Measurements from ENCODE around the gene ADAM23. TPM values are rescaled to one million over a fixed set of nuclear protein-coding genes. Genes with fewer than 3 reads are reported as not detected.

ADAM23 gene
- total and polyA plus RNA-seq, 3 experiments from 2014 or later, result 0.55 to 0.98 TPM; not detected in 1

GRCh38 chr2:206535260-206535986 lies 92.1 kb downstream of the ADAM23 start:
- Histone ChIP-seq H3K27ac (ENCODE audit: low read depth, low read length) (no peak overlapping the region), H3K36me3 (ENCODE audit: insufficient read depth, low read length) (no peaks in the 10 kb centered on the region), H3K9me3 (ENCODE audit: low read length) (no peaks in the 10 kb centered on the region), H3K4me3 (ENCODE audit: low read length) (no peak overlapping the region), H3K27me3 (ENCODE audit: insufficient read depth, low read length, poor library complexity, severe bottlenecking) (no peaks in the 10 kb centered on the region), H3K4me1 (ENCODE audit: insufficient read depth, low read length) (peaks cover 4% of the 10 kb centered on the region)
- Mint-ChIP-seq H3K4me1 (peaks cover 8 to 14% (median 11%) of the 10 kb centered on the region in 3 donors), H3K36me3 (no peaks in the 10 kb centered on the region), H3K27ac (no peak overlapping the region), H3K4me3 (no peak overlapping the region), H3K9me3 (peaks cover 0 to 3% (median 0%) of the 10 kb centered on the region in 5 donors), H3K27me3 (peaks cover 8 to 15% of the 10 kb centered on the region in 2 donors)
- DNase-seq, result no peak
- CTCF ChIA-PET, result no interaction called here
- POLR2A ChIA-PET, result no interaction called here

DNA sequence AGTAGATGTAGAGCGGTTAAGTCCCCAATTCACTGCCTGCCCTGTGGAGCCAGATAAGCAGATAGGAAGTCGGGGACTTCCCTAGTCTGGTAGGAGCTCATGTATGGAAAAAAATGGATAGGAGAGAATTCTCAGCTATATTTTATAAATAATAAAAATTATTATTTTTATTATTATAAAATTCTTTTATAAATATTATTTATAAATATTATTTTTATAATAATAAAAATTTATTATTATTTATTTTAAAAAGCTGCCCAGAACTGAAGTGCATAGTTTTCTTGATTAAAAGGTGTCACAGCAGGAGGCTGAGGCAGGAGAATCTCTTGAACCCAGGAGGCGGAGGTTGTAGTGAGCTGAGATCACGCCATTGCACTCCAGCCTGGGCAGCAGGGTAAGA lies 97.4 kb downstream of the ADAM23 start:
- no peaks in the 10 kb centered on the region for H3K27me3 ChIP-seq (ENCODE audit: insufficient read depth, low read length, poor library complexity, severe bottlenecking)
- no peak overlapping the region for H3K27ac ChIP-seq (ENCODE audit: low read depth, low read length)
- H3K9me3 Mint-ChIP-seq, result no peaks in the 10 kb centered on the region
- peaks cover 0 to 3% (median 0%) of the 10 kb centered on the region in 3 donors for H3K36me3 Mint-ChIP-seq
- H3K4me1 Mint-ChIP-seq, result peaks cover 0 to 15% (median 10%) of the 10 kb centered on the region in 3 donors
- ChIA-PET POLR2A (no interaction called here), CTCF (interaction anchor here (1.0 kb wide), 1 partner anchor 17 kb away, joined by 3 read pairs; no protein-coding TSS in a partner anchor)
- H3K27me3 Mint-ChIP-seq, result peaks cover 6 to 12% of the 10 kb centered on the region in 2 donors
- H3K4me3 Mint-ChIP-seq, result no peak overlapping the region
- H3K4me1 ChIP-seq (ENCODE audit: insufficient read depth, low read length), result no peaks in the 10 kb centered on the region
- no peak overlapping the region for H3K27ac Mint-ChIP-seq
- DNase-seq, result no peak
- no peaks in the 10 kb centered on the region for H3K9me3 ChIP-seq (ENCODE audit: low read length)
- H3K4me3 ChIP-seq (ENCODE audit: low read length), result no peak overlapping the region
- no peaks in the 10 kb centered on the region for H3K36me3 ChIP-seq (ENCODE audit: insufficient read depth, low read length)

DNA sequence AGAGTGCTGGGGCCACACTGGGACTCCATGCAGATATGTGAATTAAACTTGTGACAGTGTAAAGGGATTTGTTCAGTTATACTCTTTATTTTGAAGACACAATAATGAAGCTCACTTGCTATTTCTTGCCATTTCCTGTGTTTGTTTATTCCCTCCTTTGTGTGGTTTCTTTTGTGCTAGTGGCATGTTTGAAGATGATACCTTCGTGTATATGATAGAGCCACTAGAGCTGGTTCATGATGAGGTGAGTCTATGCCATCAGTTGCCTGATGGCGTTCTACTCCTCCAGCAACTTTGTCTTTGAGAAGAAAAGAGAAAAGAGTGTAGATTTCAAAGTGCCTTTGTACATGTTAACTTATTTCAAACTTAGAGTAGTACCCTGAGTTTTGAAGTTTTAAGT lies 99.7 kb downstream of the ADAM23 start:
- POLR2A ChIA-PET, result no interaction called here
- CTCF ChIA-PET, result no interaction called here
- Mint-ChIP-seq H3K36me3 (peaks cover 0 to 3% (median 0%) of the 10 kb centered on the region in 3 donors), H3K27me3 (peaks cover 0 to 8% of the 10 kb centered on the region in 2 donors), H3K9me3 (no peaks in the 10 kb centered on the region), H3K27ac (peak overlapping the region in 1 of 8 donors; percentile 22), H3K4me3 (no peak overlapping the region), H3K4me1 (peaks cover 0 to 10% (median 10%) of the 10 kb centered on the region in 3 donors)
- Histone ChIP-seq H3K9me3 (ENCODE audit: low read length) (no peaks in the 10 kb centered on the region), H3K27me3 (ENCODE audit: insufficient read depth, low read length, poor library complexity, severe bottlenecking) (no peaks in the 10 kb centered on the region), H3K4me3 (ENCODE audit: low read length) (no peak overlapping the region), H3K36me3 (ENCODE audit: insufficient read depth, low read length) (no peaks in the 10 kb centered on the region), H3K4me1 (ENCODE audit: insufficient read depth, low read length) (no peaks in the 10 kb centered on the region), H3K27ac (ENCODE audit: low read depth, low read length) (no peak overlapping the region)
- DNase-seq, result no peak

DNA sequence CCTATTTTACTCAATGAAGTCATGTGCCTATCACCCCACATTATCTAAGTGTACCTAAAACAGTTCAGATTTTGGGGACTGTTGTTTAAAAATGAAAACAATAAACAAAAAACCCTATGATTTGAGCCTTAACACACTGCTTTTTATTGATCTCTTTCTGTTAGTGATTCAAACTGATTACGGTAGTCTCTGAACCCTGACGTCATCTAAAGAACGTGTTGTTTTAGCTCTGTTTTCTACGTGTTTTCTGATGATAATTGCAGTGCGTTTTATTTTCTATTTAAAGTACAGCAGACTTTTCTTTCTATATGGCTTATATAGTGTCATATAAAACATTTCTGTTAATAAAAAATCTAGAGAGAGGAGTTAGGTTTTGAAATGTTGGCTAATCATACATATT lies 105.1 kb downstream of the ADAM23 start:
- DNase-seq, result no peak
- ChIA-PET POLR2A (no interaction called here), CTCF (no interaction called here)
- H3K9me3 Mint-ChIP-seq, result no peaks in the 10 kb centered on the region
- Histone ChIP-seq H3K27ac (ENCODE audit: low read depth, low read length) (no peak overlapping the region), H3K4me3 (ENCODE audit: low read length) (no peak overlapping the region), H3K27me3 (ENCODE audit: insufficient read depth, low read length, poor library complexity, severe bottlenecking) (no peaks in the 10 kb centered on the region), H3K9me3 (ENCODE audit: low read length) (no peaks in the 10 kb centered on the region), H3K36me3 (ENCODE audit: insufficient read depth, low read length) (no peaks in the 10 kb centered on the region), H3K4me1 (ENCODE audit: insufficient read depth, low read length) (no peaks in the 10 kb centered on the region)
- peaks cover 0 to 3% of the 10 kb centered on the region in 2 donors for H3K27me3 Mint-ChIP-seq
- peaks cover 0 to 3% (median 0%) of the 10 kb centered on the region in 3 donors for H3K36me3 Mint-ChIP-seq
- peaks cover 0 to 4% (median 0%) of the 10 kb centered on the region in 3 donors for H3K4me1 Mint-ChIP-seq
- H3K27ac Mint-ChIP-seq, result no peak overlapping the region
- no peak overlapping the region for H3K4me3 Mint-ChIP-seq

DNA sequence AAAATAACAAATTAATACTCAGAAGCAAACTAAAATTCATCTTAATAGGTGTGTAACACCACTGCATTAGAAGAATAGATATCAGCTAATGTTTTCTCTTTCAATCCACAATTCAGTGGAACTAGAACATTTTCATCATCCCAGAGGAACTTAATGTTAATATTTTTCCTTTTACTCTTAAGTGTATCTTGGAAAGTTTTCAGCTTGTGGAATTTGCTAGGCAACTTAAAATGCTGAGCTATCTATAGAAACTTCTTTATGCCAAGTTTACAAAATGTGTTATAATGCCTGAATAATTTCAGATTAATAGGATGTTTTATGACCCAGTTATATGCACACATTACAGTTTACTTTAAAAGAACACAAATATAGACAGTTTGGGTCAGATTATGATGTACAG lies 112.4 kb downstream of the ADAM23 start:
- H3K4me3 Mint-ChIP-seq, result no peak overlapping the region
- DNase-seq, result no peak
- Histone ChIP-seq H3K4me1 (ENCODE audit: insufficient read depth, low read length) (no peaks in the 10 kb centered on the region), H3K27ac (ENCODE audit: low read depth, low read length) (no peak overlapping the region), H3K36me3 (ENCODE audit: insufficient read depth, low read length) (no peaks in the 10 kb centered on the region), H3K27me3 (ENCODE audit: insufficient read depth, low read length, poor library complexity, severe bottlenecking) (no peaks in the 10 kb centered on the region), H3K4me3 (ENCODE audit: low read length) (no peak overlapping the region), H3K9me3 (ENCODE audit: low read length) (no peaks in the 10 kb centered on the region)
- ChIA-PET POLR2A (no interaction called here), CTCF (no interaction called here)
- no peak overlapping the region for H3K27ac Mint-ChIP-seq
- H3K4me1 Mint-ChIP-seq, result peaks cover 3 to 19% (median 17%) of the 10 kb centered on the region in 3 donors
- H3K27me3 Mint-ChIP-seq, result peaks cover 4 to 8% of the 10 kb centered on the region in 2 donors
- no peaks in the 10 kb centered on the region for H3K9me3 Mint-ChIP-seq
- H3K36me3 Mint-ChIP-seq, result no peaks in the 10 kb centered on the region

DNA sequence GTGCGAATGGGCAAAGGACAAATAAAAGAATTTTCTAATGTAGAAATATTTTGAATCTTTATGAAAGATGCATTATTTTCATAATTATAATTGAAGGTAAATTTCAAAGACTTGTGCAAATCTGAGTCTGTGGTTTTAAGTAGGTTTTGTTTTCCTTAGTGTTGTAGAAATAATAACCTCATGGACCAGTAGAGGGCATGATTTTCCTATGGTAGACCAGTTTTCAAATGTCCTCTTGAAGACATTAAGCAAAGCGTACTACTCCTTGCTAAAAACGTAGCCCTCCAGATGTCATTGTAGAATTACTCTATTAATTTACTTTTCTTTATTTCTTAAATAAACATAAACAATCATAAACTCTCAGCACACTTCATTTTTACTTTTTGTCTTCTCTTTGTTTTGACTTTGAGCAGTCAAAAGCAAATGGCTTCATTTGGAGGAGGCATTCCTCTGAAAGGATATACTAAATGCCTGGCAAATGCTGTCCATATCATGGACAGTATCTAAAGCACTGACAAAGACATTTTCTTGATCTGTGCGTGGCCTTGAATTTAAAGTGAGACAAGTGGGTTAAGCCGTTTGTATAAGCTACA lies 113.1 kb downstream of the ADAM23 start:
- H3K36me3 Mint-ChIP-seq, result no peaks in the 10 kb centered on the region
- Histone ChIP-seq H3K9me3 (ENCODE audit: low read length) (no peaks in the 10 kb centered on the region), H3K36me3 (ENCODE audit: insufficient read depth, low read length) (no peaks in the 10 kb centered on the region), H3K4me1 (ENCODE audit: insufficient read depth, low read length) (no peaks in the 10 kb centered on the region), H3K4me3 (ENCODE audit: low read length) (no peak overlapping the region), H3K27ac (ENCODE audit: low read depth, low read length) (no peak overlapping the region), H3K27me3 (ENCODE audit: insufficient read depth, low read length, poor library complexity, severe bottlenecking) (no peaks in the 10 kb centered on the region)
- ChIA-PET CTCF (interaction anchor here (1.0 kb wide), 1 partner anchor 12 kb away, joined by 3 read pairs; no protein-coding TSS in a partner anchor), POLR2A (no interaction called here)
- peaks cover 3 to 19% (median 17%) of the 10 kb centered on the region in 3 donors for H3K4me1 Mint-ChIP-seq
- DNase-seq, result peak in 1 of 5 donors; percentile 6
- H3K27me3 Mint-ChIP-seq, result peaks cover 5 to 8% of the 10 kb centered on the region in 2 donors
- no peaks in the 10 kb centered on the region for H3K9me3 Mint-ChIP-seq
- no peak overlapping the region for H3K4me3 Mint-ChIP-seq
- no peak overlapping the region for H3K27ac Mint-ChIP-seq

DNA sequence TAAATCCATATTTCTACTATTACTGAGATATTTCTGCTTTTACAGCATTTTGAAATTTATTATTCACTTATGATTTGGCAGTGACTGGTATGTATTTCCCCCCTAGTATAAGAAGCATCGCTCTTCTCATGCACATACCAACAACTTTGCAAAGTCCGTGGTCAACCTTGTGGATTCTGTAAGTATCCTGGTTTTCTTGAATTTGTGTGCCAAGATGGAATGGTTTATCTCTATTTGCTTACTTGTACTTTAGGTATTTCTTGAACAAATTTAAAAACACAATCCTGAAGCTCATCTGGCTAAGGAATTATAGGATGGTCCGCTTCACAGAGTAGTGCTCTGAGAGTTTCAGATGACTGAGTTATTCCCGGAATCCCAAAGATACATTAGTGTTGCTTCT lies 114.0 kb downstream of the ADAM23 start:
- H3K27ac ChIP-seq (ENCODE audit: low read depth, low read length), result no peak overlapping the region
- POLR2A ChIA-PET, result no interaction called here
- no peaks in the 10 kb centered on the region for H3K27me3 ChIP-seq (ENCODE audit: insufficient read depth, low read length, poor library complexity, severe bottlenecking)
- H3K9me3 ChIP-seq (ENCODE audit: low read length), result no peaks in the 10 kb centered on the region
- H3K27me3 Mint-ChIP-seq, result peaks cover 5 to 8% of the 10 kb centered on the region in 2 donors
- H3K9me3 Mint-ChIP-seq, result no peaks in the 10 kb centered on the region
- H3K4me3 Mint-ChIP-seq, result no peak overlapping the region
- CTCF ChIA-PET, result interaction anchor here (1.0 to 1.1 kb wide), 2 partner anchors 11 to 17 kb away, joined by 3 read pairs; no protein-coding TSS in a partner anchor
- peaks cover 3 to 19% (median 17%) of the 10 kb centered on the region in 3 donors for H3K4me1 Mint-ChIP-seq
- no peaks in the 10 kb centered on the region for H3K36me3 ChIP-seq (ENCODE audit: insufficient read depth, low read length)
- H3K36me3 Mint-ChIP-seq, result no peaks in the 10 kb centered on the region
- DNase-seq, result no peak
- H3K4me1 ChIP-seq (ENCODE audit: insufficient read depth, low read length), result no peaks in the 10 kb centered on the region
- no peak overlapping the region for H3K4me3 ChIP-seq (ENCODE audit: low read length)
- H3K27ac Mint-ChIP-seq, result no peak overlapping the region

- H3K4me3 ChIP-seq (ENCODE audit: low read length), result no peak overlapping the region
- ChIA-PET POLR2A (interaction anchor here (0.6 kb wide), 1 partner anchor 475 kb away, joined by 4 read pairs; no protein-coding TSS in a partner anchor), CTCF (interaction anchor here (1.2 to 1.5 kb wide), 2 partner anchors 55 to 399 kb away, joined by 3 read pairs; partner anchors contain the start of genes EEF1B2 and NDUFS1)
- no peaks in the 10 kb centered on the region for H3K27me3 ChIP-seq (ENCODE audit: insufficient read depth, low read length, poor library complexity, severe bottlenecking)
- Mint-ChIP-seq H3K9me3 (no peaks in the 10 kb centered on the region), H3K27me3 (peaks cover 2 to 8% of the 10 kb centered on the region in 2 donors), H3K27ac (no peak overlapping the region), H3K4me3 (peak overlapping the region in 1 of 7 donors; percentile 12), H3K36me3 (no peaks in the 10 kb centered on the region), H3K4me1 (peaks cover 3 to 19% (median 17%) of the 10 kb centered on the region in 3 donors)
- DNase-seq, result no peak
- H3K4me1 ChIP-seq (ENCODE audit: insufficient read depth, low read length), result no peaks in the 10 kb centered on the region
- no peaks in the 10 kb centered on the region for H3K9me3 ChIP-seq (ENCODE audit: low read length)
- no peaks in the 10 kb centered on the region for H3K36me3 ChIP-seq (ENCODE audit: insufficient read depth, low read length)
- H3K27ac ChIP-seq (ENCODE audit: low read depth, low read length), result no peak overlapping the region
Measured at GRCh38 chr2:206558492-206558891, 115.2 kb downstream of the ADAM23 start.
